HCT116 (cell line): ENCODE measurements around the gene FBXL3. TPM values are rescaled to one million over a fixed set of nuclear protein-coding genes. Genes with fewer than 3 reads are reported as not detected.

ENCODE experiments used
- ATAC-seq: fragments of 200-7000 bp; cut with Tn5 transposase; 2 replicates; pipeline ENCODE4 v1.9.1; 2020; ENCODE audit warnings: mild to moderate bottlenecking, moderate library complexity
- BruUV-seq: library from RNA; stranded (reverse); fragments of 400-500 nt; replicated peaks from 2 replicates; lab custom pipeline; 2021; lab: Mats Ljungman, UMichigan
- CTCF ChIA-PET: fragments of 300-600 bp; sonication (Branson Sonifier 250); formaldehyde crosslinking; loops from one replicate; lab custom pipeline; 2021; ENCODE audit warnings: antibody characterized with exemption; lab: Charles Lee
- POLR2A ChIA-PET: fragments of 300-600, 350-600 bp; sonication (Branson Sonifier 250); formaldehyde crosslinking; loops from one replicate; lab custom pipeline; 2021; ENCODE audit warnings: antibody characterized with exemption; lab: Charles Lee
- RAD21 ChIA-PET, 2 experiments: fragments of 300-600 bp; sonication (Branson Sonifier 250); formaldehyde crosslinking; loops; one replicate each; lab custom pipeline; 2023; ENCODE audit warnings: low total read pairs in 2 of 2; ENCODE audit not compliant: uncharacterized antibody in 2 of 2, unreplicated experiment in 2 of 2, low non-redundant PET in 1 of 2; lab: Charles Lee
- DNase-seq: peaks from one replicate; pipeline ENCODE4 v3.0.0-alpha.2; 2010; ENCODE audit warnings: low read depth, low spot score
- H2AFZ ChIP-seq: fragments of 200-600 bp; shearing (Covaris generic), sonication (generic); 2 replicates; pipeline ENCODE4 v1.6.1; 2017; ENCODE audit warnings: low read depth, mixed run types, mixed read lengths, antibody characterized with exemption, low read length; ENCODE audit not compliant: poor library complexity, severe bottlenecking
- H3K27ac ChIP-seq: 2 replicates; pipeline ENCODE4 v1.5.1; 2012; ENCODE audit warnings: low read depth, low read length
- H3K27me3 ChIP-seq: fragments of 200-600 bp; sonication (generic); 2 replicates; pipeline ENCODE4 v1.6.1; 2016; ENCODE audit warnings: mixed run types, low read length, mixed read lengths; ENCODE audit not compliant: insufficient read depth
- H3K36me3 ChIP-seq, 2 experiments: fragments of 200-500 bp in 1 of 2; fragments of 200-600 bp in 1 of 2; sonication (Bioruptor generic) in 1 of 2; sonication (generic) in 1 of 2; 2 replicates each; pipeline versions ENCODE4 v1.5.1 to v1.6.1; 2014 to 2016; ENCODE audit warnings: low read length in 2 of 2, inconsistent platforms in 1 of 2, mixed read lengths in 1 of 2, mixed run types in 1 of 2; ENCODE audit not compliant: insufficient read depth in 2 of 2, control insufficient read depth in 1 of 2
- H3K4me1 ChIP-seq, 2 experiments: fragments of 200-600 bp in 1 of 2; sonication (generic) in 1 of 2; 2 replicates each; pipeline versions ENCODE4 v1.5.1 to v1.6.1; 2012 to 2017; ENCODE audit warnings: low read length in 2 of 2, inconsistent platforms in 1 of 2, mild to moderate bottlenecking in 1 of 2, mixed read lengths in 1 of 2, mixed run types in 1 of 2, moderate library complexity in 1 of 2; ENCODE audit not compliant: insufficient read depth in 2 of 2, control insufficient read depth in 1 of 2
- H3K4me2 ChIP-seq: fragments of 200-600 bp; sonication (generic); 2 replicates; pipeline ENCODE4 v1.6.1; 2017; ENCODE audit warnings: mixed run types, low read length, mixed read lengths
- H3K4me3 ChIP-seq, 2 experiments: fragments of 200-600 bp in 1 of 2; sonication (generic) in 1 of 2; replicated peaks in 1 of 2; 2 replicates each; pipeline ENCODE4 v1.5.1; 2011 to 2016; ENCODE audit warnings: low read length in 2 of 2, control low read depth in 1 of 2, low read depth in 1 of 2, mild to moderate bottlenecking in 1 of 2, mixed read lengths in 1 of 2, mixed run types in 1 of 2
- H3K79me2 ChIP-seq: fragments of 200-600 bp; sonication (generic); 2 replicates; pipeline ENCODE4 v1.6.1; 2017; ENCODE audit warnings: mild to moderate bottlenecking, mixed run types, low read length, moderate library complexity, mixed read lengths; ENCODE audit not compliant: insufficient read depth
- H3K9ac ChIP-seq: fragments of 200-600 bp; sonication (generic); 2 replicates; pipeline ENCODE4 v1.6.1; 2016; ENCODE audit warnings: low read length, mixed read lengths
- H3K9me2 ChIP-seq: fragments of 200-600 bp; sonication (generic), shearing (Covaris generic); 2 replicates; pipeline ENCODE4 v1.6.1; 2017; ENCODE audit warnings: mixed run types, mild to moderate bottlenecking, moderate library complexity; ENCODE audit not compliant: insufficient read depth
- H3K9me3 ChIP-seq, 2 experiments: fragments of 200-500 bp in 1 of 2; fragments of 200-600 bp in 1 of 2; sonication (Bioruptor generic) in 1 of 2; sonication (generic) in 1 of 2; 2 replicates each; pipeline ENCODE4 v1.6.1; 2014 to 2017; ENCODE audit warnings: low read length in 2 of 2, mixed read lengths in 2 of 2, inconsistent platforms in 1 of 2, low read depth in 1 of 2, mild to moderate bottlenecking in 1 of 2, mixed run types in 1 of 2, moderate library complexity in 1 of 2; ENCODE audit not compliant: control insufficient read depth in 1 of 2, insufficient read depth in 1 of 2
- H4K20me1 ChIP-seq: fragments of 200-600 bp; sonication (generic), shearing (Covaris generic); 2 replicates; pipeline ENCODE4 v1.6.1; 2017; ENCODE audit warnings: mixed run types, mild to moderate bottlenecking, moderate library complexity; ENCODE audit not compliant: insufficient read depth
- ATF3 ChIP-seq: IDR thresholded peaks from 2 replicates; pipeline ENCODE4 v1.6.1; 2012
- CBX3 ChIP-seq: IDR thresholded peaks from 2 replicates; pipeline ENCODE4 v1.6.1; 2012; ENCODE audit warnings: low read depth
- CEBPB ChIP-seq: IDR thresholded peaks from 2 replicates; pipeline ENCODE4 v1.6.1; 2012; ENCODE audit warnings: low read depth
- CTCF ChIP-seq, 3 experiments: fragments of 200-600 bp in 1 of 3; sonication (generic) in 1 of 3; IDR thresholded peaks in 2 of 3; conservative IDR thresholded peaks in 1 of 3; 2 replicates each; pipeline ENCODE4 v1.5.1; 2012 to 2017; ENCODE audit warnings: low read depth in 2 of 3, low read length in 2 of 3, antibody characterized with exemption in 1 of 3, borderline replicate concordance in 1 of 3, control low read depth in 1 of 3, mild to moderate bottlenecking in 1 of 3, mixed read lengths in 1 of 3, mixed run types in 1 of 3, moderate library complexity in 1 of 3; ENCODE audit not compliant: insufficient read depth in 1 of 3
- ELF1 ChIP-seq: IDR thresholded peaks from 2 replicates; pipeline ENCODE4 v1.6.1; 2012; ENCODE audit warnings: low read depth, borderline replicate concordance
- EZH2 ChIP-seq: fragments of 200-600 bp; sonication (generic); IDR thresholded peaks from 2 replicates; pipeline ENCODE4 v1.6.1; 2017; ENCODE audit warnings: antibody characterized with exemption, mixed run types
- EZH2phosphoT487 ChIP-seq: fragments of 200-600 bp; IDR thresholded peaks from 2 replicates; pipeline ENCODE4 v1.6.1; 2018; ENCODE audit warnings: antibody characterized with exemption, borderline replicate concordance
- JUND ChIP-seq: IDR thresholded peaks from 2 replicates; pipeline ENCODE4 v1.6.1; 2012
- MAX ChIP-seq: IDR thresholded peaks from 2 replicates; pipeline ENCODE4 v1.6.1; 2012
- POLR2A ChIP-seq: IDR thresholded peaks from 2 replicates; pipeline ENCODE4 v1.7.0; 2011; ENCODE audit warnings: borderline replicate concordance; ENCODE audit not compliant: insufficient read depth, insufficient read length; ENCODE audit errors: extremely low read depth
- POLR2AphosphoS5 ChIP-seq: IDR thresholded peaks from 2 replicates; pipeline ENCODE4 v1.6.1; 2011; ENCODE audit warnings: mild to moderate bottlenecking, low read depth, low read length, moderate library complexity
- SIN3A ChIP-seq: IDR thresholded peaks from 2 replicates; pipeline ENCODE4 v1.6.1; 2012; ENCODE audit warnings: low read depth
- TCF7L2 ChIP-seq: IDR thresholded peaks from 2 replicates; pipeline ENCODE4 v1.7.0; 2011; ENCODE audit warnings: borderline replicate concordance, inconsistent platforms; ENCODE audit not compliant: insufficient read depth, insufficient read length; ENCODE audit errors: extremely low read depth
- ZFX ChIP-seq: fragments of 450-650 bp; IDR thresholded peaks from 2 replicates; pipeline ENCODE4 v1.6.1; 2017
- ZNF274 ChIP-seq: fragments of 200-500 bp; sonication (Bioruptor generic); IDR thresholded peaks from 2 replicates; pipeline ENCODE4 v1.6.1; 2014; ENCODE audit warnings: mild to moderate bottlenecking, low read depth, low read length, inconsistent platforms
- intact Hi-C: fragments of 100-400 bp; cut with micrococcal nuclease; formaldehyde crosslinking; loops from 2 replicates; pipeline ENCODE4 v1.10.0; 2022
- total RNA-seq: library from RNA; stranded (reverse); gene quantifications from one replicate; pipeline ENCODE4 v1.2.1, GENCODE V29; 2021; ENCODE audit not compliant: unreplicated experiment

Gene FBXL3
- total RNA-seq, 1 experiment from 2014 or later, result 24.0 TPM

- Histone ChIP-seq H4K20me1 (no peaks in the 10 kb centered on the region), H3K4me3 (no peak overlapping the region), H3K27me3 (no peaks in the 10 kb centered on the region), H3K9ac (no peak overlapping the region), H2AFZ (no peak overlapping the region), H3K27ac (no peak overlapping the region), H3K9me3 (no peaks in the 10 kb centered on the region), H3K4me1 (no peaks in the 10 kb centered on the region), H3K79me2 (no peaks in the 10 kb centered on the region), H3K36me3 (peaks cover 7 to 15% of the 10 kb centered on the region in 2 experiments; a peak in 2 of 4 replicates), H3K9me2 (no peaks in the 10 kb centered on the region), H3K4me2 (no peak overlapping the region)
- ATAC-seq (no peak), DNase-seq (no peak)
- CTCF ChIA-PET, result no interaction called here
- BruUV-seq, result no TSS peak
- POLR2A ChIA-PET, result no interaction called here
- TF ChIP-seq CBX3, result no peak
- TF ChIP-seq EZH2, result no peak
- no peak for TF ChIP-seq JUND
- TF ChIP-seq MAX, result no peak
- no peak for TF ChIP-seq ELF1
- no peak for TF ChIP-seq POLR2A
- no peak for TF ChIP-seq ZNF274
- TF ChIP-seq SIN3A, result no peak
- TF ChIP-seq EZH2phosphoT487, result no peak
- TF ChIP-seq TCF7L2, result no peak
- TF ChIP-seq CEBPB, result no peak
- TF ChIP-seq ATF3, result no peak
- TF ChIP-seq ZFX, result no peak
- TF ChIP-seq CTCF (IDR thresholded peaks at IDR 0.05 in 2 of 3, conservative IDR thresholded peaks at IDR 0.05 in 1 of 3; ENCODE audit: borderline replicate concordance in 1 of 3, insufficient read depth in 1 of 3, low read depth in 2 of 3, low read length in 2 of 3), result no peak
- TF ChIP-seq POLR2AphosphoS5, result no peak
- intact Hi-C loops, result no loop called here
- RAD21 ChIA-PET, result no interaction called here
These were observed 28.2 kb upstream of the FBXL3 start for GRCh38 chr13:77055158-77055557.
